ENCODE measurements around the gene NDUFS6.
"Not testable (repeated sequence)": the region's sequence is repeated elsewhere in the genome, so short reads cannot be mapped to it uniquely, and the experiment has no call there.

Gene NDUFS6

DNA sequence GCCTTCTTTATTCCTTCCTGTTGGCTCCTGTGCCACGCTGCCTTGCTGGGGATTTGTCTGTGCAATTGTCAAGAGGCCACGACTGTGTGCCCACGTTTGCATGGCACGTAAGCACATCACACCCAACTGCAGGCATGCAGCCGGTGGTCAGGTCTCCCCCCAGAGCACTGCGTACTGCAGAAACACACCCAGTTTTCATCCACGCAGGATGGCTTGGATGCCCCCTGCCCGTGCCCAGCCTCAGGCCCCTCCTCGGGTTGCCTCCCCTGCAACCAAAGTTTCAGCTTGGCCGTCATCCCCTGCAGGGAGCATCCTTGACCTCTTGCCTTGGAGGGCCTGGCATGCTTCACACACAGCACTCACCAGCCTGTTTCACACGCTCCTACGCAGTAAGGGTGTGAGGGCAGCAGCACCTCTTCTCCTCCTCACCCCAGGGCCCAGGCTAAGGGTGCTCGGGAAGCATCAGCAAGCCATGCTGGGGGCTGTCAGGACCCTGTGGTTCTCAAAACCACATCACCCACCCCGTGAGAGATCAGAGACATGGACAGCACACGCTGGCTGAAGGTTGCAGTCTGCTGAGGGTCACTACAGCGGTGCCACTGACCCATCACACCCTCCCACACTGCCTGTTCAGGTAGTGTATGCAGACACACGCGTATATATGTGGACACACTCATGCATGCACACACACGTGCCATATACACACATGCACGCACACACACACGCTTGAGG lies 4.7 kb upstream of the NDUFS6 start:
- Histone ChIP-seq H3K4me3 (replicated peaks; ENCODE audit: insufficient read depth, low read length) (no peak overlapping the region), H3K27ac (replicated peaks) (no peak overlapping the region), H3K27me3 (ENCODE audit: insufficient read depth, poor library complexity, severe bottlenecking) (no peaks in the 10 kb centered on the region)
- TF ChIP-seq, protein P1, sequence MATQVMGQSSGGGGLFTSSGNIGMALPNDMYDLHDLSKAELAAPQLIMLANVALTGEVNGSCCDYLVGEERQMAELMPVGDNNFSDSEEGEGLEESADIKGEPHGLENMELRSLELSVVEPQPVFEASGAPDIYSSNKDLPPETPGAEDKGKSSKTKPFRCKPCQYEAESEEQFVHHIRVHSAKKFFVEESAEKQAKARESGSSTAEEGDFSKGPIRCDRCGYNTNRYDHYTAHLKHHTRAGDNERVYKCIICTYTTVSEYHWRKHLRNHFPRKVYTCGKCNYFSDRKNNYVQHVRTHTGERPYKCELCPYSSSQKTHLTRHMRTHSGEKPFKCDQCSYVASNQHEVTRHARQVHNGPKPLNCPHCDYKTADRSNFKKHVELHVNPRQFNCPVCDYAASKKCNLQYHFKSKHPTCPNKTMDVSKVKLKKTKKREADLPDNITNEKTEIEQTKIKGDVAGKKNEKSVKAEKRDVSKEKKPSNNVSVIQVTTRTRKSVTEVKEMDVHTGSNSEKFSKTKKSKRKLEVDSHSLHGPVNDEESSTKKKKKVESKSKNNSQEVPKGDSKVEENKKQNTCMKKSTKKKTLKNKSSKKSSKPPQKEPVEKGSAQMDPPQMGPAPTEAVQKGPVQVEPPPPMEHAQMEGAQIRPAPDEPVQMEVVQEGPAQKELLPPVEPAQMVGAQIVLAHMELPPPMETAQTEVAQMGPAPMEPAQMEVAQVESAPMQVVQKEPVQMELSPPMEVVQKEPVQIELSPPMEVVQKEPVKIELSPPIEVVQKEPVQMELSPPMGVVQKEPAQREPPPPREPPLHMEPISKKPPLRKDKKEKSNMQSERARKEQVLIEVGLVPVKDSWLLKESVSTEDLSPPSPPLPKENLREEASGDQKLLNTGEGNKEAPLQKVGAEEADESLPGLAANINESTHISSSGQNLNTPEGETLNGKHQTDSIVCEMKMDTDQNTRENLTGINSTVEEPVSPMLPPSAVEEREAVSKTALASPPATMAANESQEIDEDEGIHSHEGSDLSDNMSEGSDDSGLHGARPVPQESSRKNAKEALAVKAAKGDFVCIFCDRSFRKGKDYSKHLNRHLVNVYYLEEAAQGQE (IDR thresholded peaks at IDR 0.05; ENCODE audit: insufficient replicate concordance, low read depth): no peak
- TF ChIP-seq POLR2AphosphoS5 (IDR thresholded peaks at IDR 0.05; ENCODE audit: low read depth) (no peak; the same call in 1 of the 2 replicates), SPI1 (IDR thresholded peaks at IDR 0.05; ENCODE audit: borderline replicate concordance, low read depth) (no peak)
- TF ChIP-seq, protein P2, sequence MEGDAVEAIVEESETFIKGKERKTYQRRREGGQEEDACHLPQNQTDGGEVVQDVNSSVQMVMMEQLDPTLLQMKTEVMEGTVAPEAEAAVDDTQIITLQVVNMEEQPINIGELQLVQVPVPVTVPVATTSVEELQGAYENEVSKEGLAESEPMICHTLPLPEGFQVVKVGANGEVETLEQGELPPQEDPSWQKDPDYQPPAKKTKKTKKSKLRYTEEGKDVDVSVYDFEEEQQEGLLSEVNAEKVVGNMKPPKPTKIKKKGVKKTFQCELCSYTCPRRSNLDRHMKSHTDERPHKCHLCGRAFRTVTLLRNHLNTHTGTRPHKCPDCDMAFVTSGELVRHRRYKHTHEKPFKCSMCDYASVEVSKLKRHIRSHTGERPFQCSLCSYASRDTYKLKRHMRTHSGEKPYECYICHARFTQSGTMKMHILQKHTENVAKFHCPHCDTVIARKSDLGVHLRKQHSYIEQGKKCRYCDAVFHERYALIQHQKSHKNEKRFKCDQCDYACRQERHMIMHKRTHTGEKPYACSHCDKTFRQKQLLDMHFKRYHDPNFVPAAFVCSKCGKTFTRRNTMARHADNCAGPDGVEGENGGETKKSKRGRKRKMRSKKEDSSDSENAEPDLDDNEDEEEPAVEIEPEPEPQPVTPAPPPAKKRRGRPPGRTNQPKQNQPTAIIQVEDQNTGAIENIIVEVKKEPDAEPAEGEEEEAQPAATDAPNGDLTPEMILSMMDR (IDR thresholded peaks at IDR 0.05; ENCODE audit: insufficient read depth, low read length): no peak
- DNase-seq (ENCODE audit: low read depth in 1 of 2, low spot score in 1 of 2): no peak

DNA sequence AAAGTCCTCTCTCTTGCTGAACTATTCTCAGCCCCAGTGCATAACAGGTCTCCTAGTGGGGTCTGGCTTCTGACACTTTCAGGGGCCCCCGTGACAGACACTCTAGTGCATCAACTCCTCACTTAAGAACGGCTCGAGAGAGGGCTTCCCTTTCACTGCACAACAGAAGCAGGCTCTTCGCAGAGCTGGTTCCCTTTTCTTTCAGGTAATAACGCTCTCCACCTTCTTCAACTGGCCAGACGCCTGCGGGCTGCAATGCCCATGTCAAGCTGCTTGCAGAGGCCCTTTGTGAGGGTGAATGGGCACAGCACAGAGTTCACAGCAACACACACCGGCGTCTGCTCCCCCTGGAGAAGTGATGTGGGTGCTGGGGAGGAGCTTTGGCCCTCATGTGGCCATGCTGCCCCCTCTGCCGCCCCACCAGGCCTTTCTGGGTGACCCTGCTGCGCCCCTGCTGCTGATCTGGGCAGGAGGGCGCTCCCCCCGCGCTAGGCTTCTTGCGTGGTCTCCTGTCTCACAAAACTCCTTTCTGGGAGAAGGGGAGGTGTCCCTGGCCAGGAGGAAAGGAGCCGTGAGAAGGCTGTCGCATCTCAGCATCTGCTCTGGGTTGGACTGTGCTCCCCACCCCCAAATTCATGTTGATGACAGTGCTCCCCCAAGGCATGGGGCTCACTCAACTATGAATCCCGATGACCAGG lies 4.0 kb upstream of the NDUFS6 start:
- Histone ChIP-seq H3K4me3 (replicated peaks; ENCODE audit: insufficient read depth, low read length) (no peak overlapping the region), H3K27me3 (ENCODE audit: insufficient read depth, poor library complexity, severe bottlenecking) (no peaks in the 10 kb centered on the region), H3K27ac (replicated peaks) (no peak overlapping the region)
- DNase-seq (ENCODE audit: low read depth in 1 of 2, low spot score in 1 of 2): no peak
- TF ChIP-seq POLR2AphosphoS5 (IDR thresholded peaks at IDR 0.05; ENCODE audit: low read depth) (no peak), GABPA (IDR thresholded peaks at IDR 0.05; ENCODE audit: low read depth) (no peak), SPI1 (IDR thresholded peaks at IDR 0.05; ENCODE audit: borderline replicate concordance, low read depth) (no peak)
- TF ChIP-seq, protein P1 (IDR thresholded peaks at IDR 0.05; ENCODE audit: insufficient replicate concordance, low read depth): no peak
- TF ChIP-seq, protein P2 (IDR thresholded peaks at IDR 0.05; ENCODE audit: insufficient read depth, low read length): no peak

DNA sequence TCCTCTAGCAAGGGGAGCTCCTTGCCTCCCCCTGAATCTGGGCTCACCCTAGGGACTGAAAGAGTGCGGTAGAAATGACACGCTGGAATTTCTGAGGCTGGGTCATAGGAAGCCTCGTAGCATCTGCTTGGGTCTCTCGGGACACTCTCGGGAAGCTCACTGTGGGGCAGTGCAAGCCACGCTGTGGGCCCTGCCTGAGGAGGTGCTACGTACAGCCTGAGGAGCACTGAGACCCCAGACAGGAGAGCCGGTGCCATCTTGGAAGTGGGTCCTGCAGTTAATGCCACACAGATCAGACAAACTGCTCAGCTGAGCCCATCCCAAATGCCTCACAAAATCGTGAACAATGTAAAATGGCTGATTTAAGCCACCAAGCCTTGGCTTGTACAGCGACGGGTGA lies 3.4 kb upstream of the NDUFS6 start:
- TF ChIP-seq, protein P1 (IDR thresholded peaks at IDR 0.05; ENCODE audit: insufficient replicate concordance, low read depth): no peak
- TF ChIP-seq GABPA (IDR thresholded peaks at IDR 0.05; ENCODE audit: low read depth) (no peak), SPI1 (IDR thresholded peaks at IDR 0.05; ENCODE audit: borderline replicate concordance, low read depth) (no peak)
- H3K4me3 ChIP-seq (replicated peaks; ENCODE audit: insufficient read depth, low read length): no peak overlapping the region

DNA sequence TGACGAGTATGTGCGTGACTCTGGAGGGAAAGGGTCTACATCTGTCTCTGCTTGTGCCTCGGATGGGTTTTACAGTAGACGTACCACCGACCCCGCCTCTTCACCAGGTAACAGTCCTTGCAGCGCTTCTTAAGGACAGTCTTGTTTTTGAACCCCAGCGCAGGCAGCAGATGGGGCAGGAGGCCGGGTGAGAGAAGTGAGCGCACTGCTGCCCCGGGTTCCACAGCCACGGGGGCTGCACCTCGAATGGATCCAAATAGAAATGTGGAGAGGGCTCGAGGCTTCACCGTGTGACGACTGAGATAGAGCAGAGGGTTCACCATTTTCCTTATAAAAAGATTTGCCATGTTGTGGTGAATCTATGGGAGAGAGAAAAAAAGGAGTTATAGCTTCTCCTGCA lies 2.6 kb upstream of the NDUFS6 start:
- DNase-seq (ENCODE audit: low read depth in 1 of 2, low spot score in 1 of 2); H3K27me3 ChIP-seq (ENCODE audit: insufficient read depth, poor library complexity, severe bottlenecking): not testable (repeated sequence)
- Histone ChIP-seq H3K4me3 (replicated peaks; ENCODE audit: insufficient read depth, low read length) (peak overlapping the region; percentile 86), H3K27ac (replicated peaks) (peak overlapping the region; percentile 95)

More for the DNA sequence above, 3.4 kb upstream of the NDUFS6 start:
- Histone ChIP-seq H3K27me3 (ENCODE audit: insufficient read depth, poor library complexity, severe bottlenecking) (no peaks in the 10 kb centered on the region), H3K27ac (replicated peaks) (no peak overlapping the region)
- no peak for DNase-seq (ENCODE audit: low read depth in 1 of 2, low spot score in 1 of 2)

Measured in HL-60 (cell line).